Measurements from ENCODE around the gene CYP2W1. TPM values are rescaled to one million over a fixed set of nuclear protein-coding genes. Genes with fewer than 3 reads are reported as not detected.

CYP2W1 gene, protein sequence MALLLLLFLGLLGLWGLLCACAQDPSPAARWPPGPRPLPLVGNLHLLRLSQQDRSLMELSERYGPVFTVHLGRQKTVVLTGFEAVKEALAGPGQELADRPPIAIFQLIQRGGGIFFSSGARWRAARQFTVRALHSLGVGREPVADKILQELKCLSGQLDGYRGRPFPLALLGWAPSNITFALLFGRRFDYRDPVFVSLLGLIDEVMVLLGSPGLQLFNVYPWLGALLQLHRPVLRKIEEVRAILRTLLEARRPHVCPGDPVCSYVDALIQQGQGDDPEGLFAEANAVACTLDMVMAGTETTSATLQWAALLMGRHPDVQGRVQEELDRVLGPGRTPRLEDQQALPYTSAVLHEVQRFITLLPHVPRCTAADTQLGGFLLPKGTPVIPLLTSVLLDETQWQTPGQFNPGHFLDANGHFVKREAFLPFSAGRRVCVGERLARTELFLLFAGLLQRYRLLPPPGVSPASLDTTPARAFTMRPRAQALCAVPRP
- total RNA-seq (2022; extraction: Qiagen RNA extraction): not detected in 5 replicates

GRCh38 chr7:983004-983615 lies at the start of gene CYP2W1:
Gene CYP2W1 (plus strand): TSS chr7:983181. CDS start chr7:983212, 31 bp downstream.

DNA sequence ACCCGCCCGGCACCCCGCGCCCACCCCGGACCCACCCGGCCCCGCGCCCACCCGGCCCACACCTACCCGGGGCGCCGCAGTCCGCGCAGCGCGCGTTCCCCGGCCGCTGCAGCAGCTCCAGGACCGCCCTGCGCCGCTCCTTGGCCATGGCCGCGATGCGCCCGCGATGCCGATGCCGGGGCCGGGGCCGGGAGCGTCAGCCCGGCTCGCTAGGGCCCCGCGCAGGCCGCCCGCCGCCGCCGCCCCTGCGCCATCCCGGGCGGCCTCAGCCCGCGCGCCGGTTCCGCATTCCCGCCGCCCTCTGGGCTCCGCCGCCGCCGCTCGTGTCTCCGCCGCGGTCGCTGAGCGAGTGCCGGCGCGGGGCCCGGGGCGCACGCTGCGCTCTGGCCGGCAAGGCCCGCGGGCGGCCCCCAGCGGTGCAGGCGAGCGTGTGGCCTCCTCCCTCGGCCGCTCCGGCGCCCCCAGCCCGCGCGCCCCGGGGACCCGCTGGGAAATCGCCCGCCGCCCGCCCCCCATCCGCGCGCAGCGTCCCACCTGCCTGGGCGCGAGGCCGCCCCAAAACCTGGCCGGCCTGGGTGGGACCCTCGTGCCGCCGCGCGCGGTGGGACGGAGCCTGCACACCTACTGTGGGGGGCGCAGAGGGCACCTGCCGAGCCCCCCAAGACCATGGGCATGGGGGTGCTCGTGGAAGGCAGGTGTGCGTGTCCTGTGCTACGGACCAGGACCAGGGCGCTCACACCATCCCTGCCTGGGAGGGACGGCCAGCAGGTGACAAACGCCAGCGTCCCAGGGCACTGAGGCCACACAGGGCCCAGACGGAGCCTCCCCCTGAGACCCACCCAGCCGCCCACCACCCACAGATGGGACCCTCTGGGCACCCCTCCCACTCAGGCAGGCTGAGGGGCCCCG lies 28.4 kb upstream of the CYP2W1 start, which contains the start of gene ADAP1:
ADAP1 (minus strand) TSS at position 351 of the 909 bp plus-strand sequence; CDS start at position 148, 203 bp downstream.

DNA sequence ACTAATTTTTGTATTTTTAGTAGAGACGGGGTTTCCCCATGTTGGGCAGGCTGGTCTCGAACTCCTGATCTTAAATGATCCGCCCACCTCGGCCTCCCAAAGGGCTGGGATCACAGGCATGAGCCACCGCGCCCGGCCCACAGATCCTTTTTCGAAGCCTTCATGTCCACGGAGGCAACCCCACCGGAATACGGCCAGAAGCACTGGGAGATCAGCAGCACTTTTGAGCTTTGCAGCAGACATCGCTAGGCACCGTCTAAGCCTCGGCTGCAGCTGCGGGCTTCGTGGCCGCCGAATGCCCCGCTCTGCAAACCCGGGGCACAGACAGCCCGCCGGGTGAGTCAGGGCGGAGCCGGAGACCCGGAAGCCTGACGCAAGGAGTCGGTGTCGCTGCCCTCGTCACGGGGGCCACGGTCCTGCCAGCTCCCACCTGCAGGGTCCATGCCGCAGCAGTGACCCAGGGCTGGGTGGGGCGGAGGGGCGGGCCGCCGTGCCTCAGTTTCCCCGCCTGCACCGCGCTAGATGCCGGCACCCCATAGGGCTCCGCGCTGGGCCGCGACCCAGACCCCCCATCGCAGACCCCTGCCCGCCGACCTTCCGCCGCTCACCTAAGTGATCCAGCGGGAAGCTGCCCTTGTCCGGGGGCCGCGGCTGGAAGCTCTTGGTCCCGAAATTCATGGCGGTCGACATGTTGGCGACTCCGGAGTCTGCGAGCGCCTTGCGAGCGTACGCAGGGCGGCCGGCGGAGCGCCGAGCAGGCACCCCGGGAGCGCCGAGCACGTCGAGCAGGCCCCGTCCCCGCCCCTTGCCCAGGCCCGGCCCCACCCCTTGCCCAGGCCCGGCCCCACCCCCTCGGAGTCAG lies 7.9 kb upstream of the CYP2W1 start, which contains the start of gene COX19:
COX19 (minus strand) TSS at position 730 of the 862 bp plus-strand sequence; CDS start at position 690, 40 bp downstream.

Other genes starting within 250 kb of the CYP2W1 start
- gene SUN1, start 150.7 kb upstream of the CYP2W1 start, total RNA-seq (2022; extraction: Qiagen RNA extraction): 69.8 to 86.7 TPM (median 86.5 TPM) in 5 replicates
- gene GET4, start 106.6 kb upstream of the CYP2W1 start, total RNA-seq (2022; extraction: Qiagen RNA extraction): 40.9 to 67.1 TPM (median 57.1 TPM) in 5 replicates
- gene ADAP1, start 28.5 kb upstream of the CYP2W1 start, total RNA-seq (2022; extraction: Qiagen RNA extraction): 3.0 to 4.5 TPM (median 4.0 TPM) in 5 replicates
- 5.0 to 6.2 TPM (median 6.0 TPM) in 5 replicates for gene COX19, start 7.6 kb upstream of the CYP2W1 start, total RNA-seq (2022; extraction: Qiagen RNA extraction)
- 1.5 to 2.3 TPM (median 1.8 TPM) in 5 replicates for gene GPR146, start 61.4 kb downstream of the CYP2W1 start, total RNA-seq (2022; extraction: Qiagen RNA extraction)
- gene GPER1, start 104.9 kb downstream of the CYP2W1 start, total RNA-seq (2022; extraction: Qiagen RNA extraction): 0.93 to 1.3 TPM (median 1.2 TPM) in 5 replicates
- gene ZFAND2A, start 177.0 kb downstream of the CYP2W1 start, total RNA-seq (2022; extraction: Qiagen RNA extraction): 49.5 to 56.1 TPM (median 52.2 TPM) in 5 replicates
- 0.05 to 0.08 TPM (median 0.07 TPM) in 3 of 5 replicates, not detected in the others for gene UNCX, start 249.7 kb downstream of the CYP2W1 start, total RNA-seq (2022; extraction: Qiagen RNA extraction)